Measurements from ENCODE around the gene HEPH. TPM values are rescaled to one million over a fixed set of nuclear protein-coding genes. Genes with fewer than 3 reads are reported as not detected.
A peak's percentile ranks its signal among the peaks of the same experiment; 100 is the strongest.

The HEPH gene
- total and polyA plus RNA-seq, 9 of the 15 experiments (the other 6 are each of a cell fraction or from before 2014, with no cell fraction given), result 22.4 to 67.6 (median 42.9) TPM

DNA sequence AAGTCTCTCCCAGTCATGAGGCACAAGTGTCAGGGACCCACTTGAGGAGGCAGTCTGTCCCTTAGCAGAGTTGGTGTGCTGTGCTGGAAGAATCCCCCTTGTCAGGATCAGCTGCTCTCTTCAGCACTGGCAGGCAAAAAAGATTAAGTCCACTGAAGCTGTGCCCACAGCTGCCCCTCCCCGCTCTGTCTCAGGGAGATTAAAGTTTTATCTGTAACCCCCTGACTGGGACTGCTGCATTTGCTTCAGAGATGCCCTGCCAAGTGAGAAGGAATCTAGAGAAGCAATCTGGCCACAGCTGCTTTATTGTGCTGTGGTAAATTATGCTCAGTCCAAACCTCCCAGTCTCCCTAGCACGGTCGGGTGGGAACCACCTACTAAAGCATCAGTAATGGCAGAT lies 37.4 kb upstream of the HEPH start:
- WGBS (ENCODE audit: insufficient coverage, low coverage, missing lambda C conversion rate), result 0% methylated on average over 3 of the region's 3 CpGs
- no peaks in the 10 kb centered on the region for H4K20me1 ChIP-seq (replicated peaks; ENCODE audit: control insufficient read depth, insufficient read depth, low read length)
- FAIRE-seq (no peak), ATAC-seq (peak; percentile 47), DNase-seq (ENCODE audit: extremely low read depth in 1 of 4, low spot score in 3 of 4) (peak in 1 of 4 experiments; percentile 29)
- BruUV-seq (replicated peaks), result no TSS peak
- H3K36me3 ChIP-seq (ENCODE audit: control insufficient read depth, insufficient read depth, low read length), result no peaks in the 10 kb centered on the region
- ChIA-PET CTCF (ENCODE audit: low intra/inter-chr PET ratio) (no interaction called here), POLR2A (no interaction called here)
- no peaks in the 10 kb centered on the region for H3K79me2 ChIP-seq (ENCODE audit: control insufficient read depth, insufficient read depth, low read length)
- no peaks in the 10 kb centered on the region; a peak in 2 of 5 replicates for H3K4me1 ChIP-seq (replicated peaks in 1 of 2; ENCODE audit: control insufficient read depth in 2 of 2, insufficient read depth in 2 of 2, low read length in 2 of 2)
- no peak overlapping the region for H2AFZ ChIP-seq (ENCODE audit: low read depth, low read length)
- no peak overlapping the region for H3K27ac ChIP-seq (ENCODE audit: extremely low read depth, low read depth, low read length)
- no peak overlapping the region for H3K4me3 ChIP-seq
- in situ Hi-C loops (cut with MboI) (no loop called here), intact Hi-C loops (cut with micrococcal nuclease) (loop anchor here (5.0 kb wide), 1 partner anchor 41 kb away; no protein-coding TSS in a partner anchor)
- H3K9ac ChIP-seq (ENCODE audit: insufficient read depth in 1 of 2, low read depth in 2 of 2, low read length in 2 of 2), result no peak overlapping the region
- H3K9me1 ChIP-seq (ENCODE audit: control insufficient read depth, insufficient read depth, low read length), result no peaks in the 10 kb centered on the region
- H3K27me3 ChIP-seq (ENCODE audit: control insufficient read depth in 2 of 2, insufficient read depth in 2 of 2, low read length in 2 of 2), result no peaks in the 10 kb centered on the region
- no peaks in the 10 kb centered on the region for H3K9me3 ChIP-seq (replicated peaks; ENCODE audit: control insufficient read depth, insufficient read depth, low read depth, low read length)
- no peak overlapping the region for H3K4me2 ChIP-seq (ENCODE audit: insufficient read depth, low read length)
- TF ChIP-seq, protein P1, sequence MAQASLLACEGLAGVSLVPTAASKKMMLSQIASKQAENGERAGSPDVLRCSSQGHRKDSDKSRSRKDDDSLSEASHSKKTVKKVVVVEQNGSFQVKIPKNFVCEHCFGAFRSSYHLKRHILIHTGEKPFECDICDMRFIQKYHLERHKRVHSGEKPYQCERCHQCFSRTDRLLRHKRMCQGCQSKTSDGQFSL (CRISPR knock-in tag; IDR thresholded peaks at IDR 0.05), result no peak
- TF ChIP-seq, protein P1 (tag; IDR thresholded peaks at IDR 0.05), result no peak
- TF ChIP-seq CEBPG (CRISPR knock-in tag; IDR thresholded peaks at IDR 0.05) (no peak), CEBPG (tag; conservative IDR thresholded peaks at IDR 0.05 in 1 of 2, IDR thresholded peaks at IDR 0.05 in 1 of 2) (no peak), PHF21A (IDR thresholded peaks at IDR 0.05; ENCODE audit: borderline replicate concordance, low read depth) (no peak), CBFA2T2 (conservative IDR thresholded peaks at IDR 0.05) (peak; percentile 65), HLTF (IDR thresholded peaks at IDR 0.05) (no peak), CBFA2T3 (IDR thresholded peaks at IDR 0.05) (peak; percentile 81), CBX5 (IDR thresholded peaks at IDR 0.05; ENCODE audit: borderline replicate concordance, low read depth) (no peak), OTX1 (CRISPR knock-in tag; IDR thresholded peaks at IDR 0.05) (no peak), PML (IDR thresholded peaks at IDR 0.05; ENCODE audit: low read length) (no peak), EP400 (IDR thresholded peaks at IDR 0.05) (no peak), NFIC (IDR thresholded peaks at IDR 0.05) (peak; percentile 23; the same call in 1 of the 2 replicates), HMG20B (CRISPR knock-in tag; IDR thresholded peaks at IDR 0.05) (no peak), USF1 (CRISPR knock-in tag; IDR thresholded peaks at IDR 0.05) (no peak), PATZ1 (CRISPR knock-in tag; IDR thresholded peaks at IDR 0.05; ENCODE audit: borderline replicate concordance) (no peak), SAFB2 (IDR thresholded peaks at IDR 0.05; ENCODE audit: borderline replicate concordance, low read depth, low read length, severe bottlenecking) (no peak), POLR3A (IDR thresholded peaks at IDR 0.05; ENCODE audit: borderline replicate concordance, extremely low read depth, insufficient read depth, insufficient read length) (no peak), ZNF507 (tag; conservative IDR thresholded peaks at IDR 0.05) (no peak), CTBP1 (IDR thresholded peaks at IDR 0.05; ENCODE audit: borderline replicate concordance) (no peak), MAFK (IDR thresholded peaks at IDR 0.05; ENCODE audit: low read length) (no peak), ZNF830 (CRISPR knock-in tag; IDR thresholded peaks at IDR 0.05) (no peak)
